ENCODE results near the gene CNTNAP5. TPM values are rescaled to one million over a fixed set of nuclear protein-coding genes. Genes with fewer than 3 reads are reported as not detected.

Gene CNTNAP5
- total and polyA plus RNA-seq, 9 of the 15 experiments (the other 6 are each of a cell fraction or from before 2014, with no cell fraction given) = not detected

DNA sequence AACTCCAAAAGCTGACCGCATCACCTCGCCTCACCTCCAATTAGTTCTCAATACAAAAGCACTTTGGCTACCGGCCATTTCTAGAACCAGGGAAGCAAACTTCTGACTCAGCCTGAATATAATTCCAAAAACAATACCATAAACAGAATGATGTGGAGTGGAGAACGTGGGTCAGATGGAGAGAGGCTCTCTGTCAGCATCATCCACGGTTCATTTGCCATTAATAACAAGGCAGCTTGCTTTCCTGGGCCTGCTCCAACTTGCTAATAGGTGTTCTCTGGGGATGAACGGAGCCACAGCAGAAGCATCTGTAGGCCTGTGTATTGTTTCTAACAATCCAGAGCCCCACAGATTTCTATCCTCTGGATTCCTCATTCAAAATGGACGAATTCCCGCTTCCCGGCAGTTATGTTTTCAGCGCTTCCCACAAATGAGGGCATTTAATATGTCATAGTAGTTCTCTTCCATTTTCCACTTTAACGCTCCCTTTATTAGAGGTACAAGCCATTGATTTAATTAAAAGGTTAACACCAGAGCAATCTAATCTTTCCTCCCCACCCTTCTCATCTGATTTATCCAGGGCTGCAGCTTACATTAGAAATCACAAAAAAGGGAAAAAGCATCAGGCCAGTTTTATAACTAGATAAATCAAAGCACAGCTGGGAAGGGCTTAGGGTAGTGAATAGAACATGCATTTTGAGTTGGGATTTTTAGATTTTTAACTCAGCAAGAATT lies 23.2 kb upstream of the CNTNAP5 start (continued):
- TF ChIP-seq ZNF24 (IDR thresholded peaks at IDR 0.05) = no peak
- TF ChIP-seq HNRNPK (IDR thresholded peaks at IDR 0.05; ENCODE audit: low read depth, low read length, poor library complexity, severe bottlenecking) = no peak

GRCh38 chr2:124018890-124019289 lies 6.2 kb upstream of the CNTNAP5 start:
- H4K20me1 ChIP-seq (replicated peaks; ENCODE audit: control insufficient read depth, insufficient read depth, low read length) = no peaks in the 10 kb centered on the region
- H3K9me3 ChIP-seq (replicated peaks; ENCODE audit: control insufficient read depth, insufficient read depth, low read depth, low read length) = no peaks in the 10 kb centered on the region
- FAIRE-seq (no peak), DNase-seq (ENCODE audit: extremely low read depth in 1 of 4, low spot score in 3 of 4) (no peak), ATAC-seq (no peak)
- no peak overlapping the region for H2AFZ ChIP-seq (ENCODE audit: low read depth, low read length)
- H3K4me3 ChIP-seq = no peak overlapping the region
- ChIA-PET CTCF (ENCODE audit: low intra/inter-chr PET ratio) (no interaction called here), POLR2A (no interaction called here)
- intact Hi-C loops (cut with micrococcal nuclease) = no loop called here
- in situ Hi-C loops (cut with MboI) = no loop called here
- no peak overlapping the region for H3K9ac ChIP-seq (ENCODE audit: insufficient read depth in 1 of 2, low read depth in 2 of 2, low read length in 2 of 2)
- H3K27ac ChIP-seq (ENCODE audit: extremely low read depth, low read depth, low read length) = no peak overlapping the region
- H3K4me1 ChIP-seq (replicated peaks in 1 of 2; ENCODE audit: control insufficient read depth in 2 of 2, insufficient read depth in 2 of 2, low read length in 2 of 2) = no peaks in the 10 kb centered on the region
- no peaks in the 10 kb centered on the region for H3K9me1 ChIP-seq (ENCODE audit: control insufficient read depth, insufficient read depth, low read length)
- H3K36me3 ChIP-seq (ENCODE audit: control insufficient read depth, insufficient read depth, low read length) = no peaks in the 10 kb centered on the region
- BruUV-seq (replicated peaks) = no TSS peak
- no peaks in the 10 kb centered on the region for H3K79me2 ChIP-seq (ENCODE audit: control insufficient read depth, insufficient read depth, low read length)
- no peak overlapping the region for H3K4me2 ChIP-seq (ENCODE audit: insufficient read depth, low read length)
- no peaks in the 10 kb centered on the region for H3K27me3 ChIP-seq (ENCODE audit: control insufficient read depth in 2 of 2, insufficient read depth in 2 of 2, low read length in 2 of 2)
- TF ChIP-seq, protein P1, sequence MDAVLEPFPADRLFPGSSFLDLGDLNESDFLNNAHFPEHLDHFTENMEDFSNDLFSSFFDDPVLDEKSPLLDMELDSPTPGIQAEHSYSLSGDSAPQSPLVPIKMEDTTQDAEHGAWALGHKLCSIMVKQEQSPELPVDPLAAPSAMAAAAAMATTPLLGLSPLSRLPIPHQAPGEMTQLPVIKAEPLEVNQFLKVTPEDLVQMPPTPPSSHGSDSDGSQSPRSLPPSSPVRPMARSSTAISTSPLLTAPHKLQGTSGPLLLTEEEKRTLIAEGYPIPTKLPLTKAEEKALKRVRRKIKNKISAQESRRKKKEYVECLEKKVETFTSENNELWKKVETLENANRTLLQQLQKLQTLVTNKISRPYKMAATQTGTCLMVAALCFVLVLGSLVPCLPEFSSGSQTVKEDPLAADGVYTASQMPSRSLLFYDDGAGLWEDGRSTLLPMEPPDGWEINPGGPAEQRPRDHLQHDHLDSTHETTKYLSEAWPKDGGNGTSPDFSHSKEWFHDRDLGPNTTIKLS (IDR thresholded peaks at IDR 0.05; ENCODE audit: borderline replicate concordance, low read depth) = no peak
- TF ChIP-seq PRDM10 (IDR thresholded peaks at IDR 0.05; ENCODE audit: partially characterized antibody) = no peak
- no peak for TF ChIP-seq ZNF77 (CRISPR knock-in tag; IDR thresholded peaks at IDR 0.05)
- no peak for TF ChIP-seq KDM2B (CRISPR knock-in tag; IDR thresholded peaks at IDR 0.05)
- no peak for TF ChIP-seq TFAP4 (CRISPR knock-in tag; IDR thresholded peaks at IDR 0.05; ENCODE audit: borderline replicate concordance)
- no peak for TF ChIP-seq E2F8 (IDR thresholded peaks at IDR 0.05; ENCODE audit: low read depth, partially characterized antibody)
- TF ChIP-seq MTF1 (CRISPR knock-in tag; IDR thresholded peaks at IDR 0.05; ENCODE audit: borderline replicate concordance) = no peak

All from K562 (cell line).